Activated B cell treated with CpG ODN at 0.5 μM for 24 hours (primary cell): ENCODE data around the gene SHF. TPM values are rescaled to one million over a fixed set of nuclear protein-coding genes. Genes with fewer than 3 reads are reported as not detected.

Source experiments
- ATAC-seq: fragments of 200-7000 bp; cut with Tn5 transposase; one replicate; pipeline ENCODE4 v1.10.0; 2021; ENCODE audit warnings: low read depth, mild to moderate bottlenecking, moderate library complexity
- CTCF ChIA-PET: fragments of 350-600 bp; sonication (Branson Sonifier 250); formaldehyde crosslinking; loops from one replicate; lab custom pipeline; 2021; ENCODE audit warnings: antibody characterized with exemption; lab: Charles Lee
- POLR2A ChIA-PET: fragments of 350-600 bp; sonication (Branson Sonifier 250); formaldehyde crosslinking; loops from one replicate; lab custom pipeline; 2021; ENCODE audit warnings: antibody characterized with exemption; lab: Charles Lee
- DNase-seq: peaks from one replicate; pipeline ENCODE4 v3.0.0; 2022
- H3K27ac Mint-ChIP-seq: one replicate; pipeline ENCODE4 v1.8.0; 2020; ENCODE audit warnings: mixed read lengths
- H3K27me3 Mint-ChIP-seq: one replicate; pipeline ENCODE4 v1.8.0; 2021; ENCODE audit warnings: mixed read lengths
- H3K36me3 Mint-ChIP-seq: one replicate; pipeline ENCODE4 v1.8.0; 2021; ENCODE audit warnings: low read depth, mixed read lengths
- H3K4me1 Mint-ChIP-seq: one replicate; pipeline ENCODE4 v1.8.0; 2021; ENCODE audit warnings: mixed read lengths
- H3K4me3 Mint-ChIP-seq: one replicate; pipeline ENCODE4 v1.8.0; 2020; ENCODE audit warnings: mild to moderate bottlenecking, mixed read lengths
- H3K9me3 Mint-ChIP-seq: one replicate; pipeline ENCODE4 v1.8.0; 2020; ENCODE audit warnings: mixed read lengths
- CTCF ChIP-seq: fragments of 200-600 bp; IDR thresholded peaks from one replicate; pipeline ENCODE4 v1.8.0; 2022; ENCODE audit warnings: antibody characterized with exemption, mild to moderate bottlenecking
- intact Hi-C: fragments of 100-400 bp; cut with micrococcal nuclease; formaldehyde crosslinking; loops from one replicate; pipeline ENCODE4 v1.15.1; 2024
- total RNA-seq: library from RNA; stranded (reverse); gene quantifications from 2 replicates; pipeline ENCODE4 v1.2.3, GENCODE V29; 2022

SHF gene
- total RNA-seq, 1 donor from 2014 or later: 8.5 TPM

GRCh38 chr15:45129651-45130129 is 58.1 kb downstream of the SHF start, which contains the start of the genes DUOX1 and DUOXA1:
TSS of gene DUOX1 (plus strand) at chr15:45129994. CDS start at chr15:45131967, 1,973 bp downstream.
TSS of gene DUOXA1 (minus strand) at chr15:45129879. CDS start at chr15:45123014, 6,865 bp downstream.
- ATAC-seq (peak; percentile 80), DNase-seq (no peak)
- Mint-ChIP-seq H3K27me3 (peaks cover 73% of the 10 kb centered on the region), H3K4me3 (peak within 1 kb of the TSS; percentile 30), H3K9me3 (no peaks in the 10 kb centered on the region), H3K27ac (no peak within 1 kb of the TSS), H3K4me1 (peaks cover 9% of the 10 kb centered on the region), H3K36me3 (no peaks in the 10 kb centered on the region)
- TF ChIP-seq CTCF: no peak
- intact Hi-C loops: no loop called here
- CTCF ChIA-PET: interaction anchor here (0.7 to 1.4 kb wide), 2 partner anchors 11 to 34 kb away, joined by 3 to 8 read pairs; no protein-coding TSS in a partner anchor
- POLR2A ChIA-PET: interaction anchor here (0.5 kb wide), 1 partner anchor 149 kb away, joined by 3 read pairs; no protein-coding TSS in a partner anchor

- intact Hi-C loops: no loop called here
- TF ChIP-seq CTCF: no peak
- ChIA-PET CTCF (interaction anchor here (1.5 kb wide), 1 partner anchor 11 kb away, joined by 5 read pairs; no protein-coding TSS in a partner anchor), POLR2A (no interaction called here)
- Mint-ChIP-seq H3K27me3 (peaks cover 67% of the 10 kb centered on the region), H3K9me3 (no peaks in the 10 kb centered on the region), H3K4me3 (peak overlapping the region; percentile 30), H3K36me3 (no peaks in the 10 kb centered on the region), H3K27ac (no peak overlapping the region), H3K4me1 (peaks cover 7% of the 10 kb centered on the region)
- ATAC-seq (no peak), DNase-seq (no peak)
Observed at GRCh38 chr15:45128971-45129639, 58.7 kb downstream of the SHF start.

- ChIA-PET CTCF (interaction anchor here (0.7 to 1.9 kb wide), 15 partner anchors 8 to 487 kb away, joined by 3 to 19 read pairs (median 4); a partner anchor contains a TSS), POLR2A (interaction anchor here (0.7 to 1.1 kb wide), 2 partner anchors 75 to 153 kb away, joined by 3 to 4 read pairs; no protein-coding TSS in a partner anchor)
- no peak for TF ChIP-seq CTCF
- H3K36me3 Mint-ChIP-seq: no peaks in the 10 kb centered on the region
- H3K4me3 Mint-ChIP-seq: no peak overlapping the region
- H3K27me3 Mint-ChIP-seq: peaks cover 59% of the 10 kb centered on the region
- intact Hi-C loops: loop anchor here (1.0 to 2.0 kb wide), 3 partner anchors 273 to 488 kb away; no protein-coding TSS in a partner anchor
- peak; percentile 68 for ATAC-seq
- H3K27ac Mint-ChIP-seq: no peak overlapping the region
- no peaks in the 10 kb centered on the region for H3K9me3 Mint-ChIP-seq
- no peak for DNase-seq
- H3K4me1 Mint-ChIP-seq: peaks cover 7% of the 10 kb centered on the region
Observed at GRCh38 chr15:45126535-45127158, 61.1 kb downstream of the SHF start.

DNA sequence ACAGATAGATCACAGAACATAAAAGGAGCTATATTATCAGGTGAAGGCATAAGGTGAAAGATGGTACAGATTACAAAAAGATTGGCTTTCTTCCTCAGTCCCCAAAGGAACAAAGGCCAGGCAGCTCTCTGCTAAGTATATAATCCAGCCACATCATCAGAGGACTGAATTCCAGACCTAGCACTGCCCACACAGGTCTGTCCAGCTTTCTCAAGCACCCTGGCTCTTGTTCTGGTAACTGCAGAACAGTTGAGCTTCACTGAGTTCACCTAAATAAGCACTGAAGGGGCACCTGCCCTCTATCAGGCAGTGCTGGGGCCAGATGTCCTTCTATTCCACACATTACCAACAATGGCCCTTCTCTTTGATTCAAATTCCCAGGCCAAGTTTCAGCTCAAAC is 64.4 kb downstream of the SHF start:
- Mint-ChIP-seq H3K4me1 (peaks cover under 1% of the 10 kb centered on the region), H3K27me3 (peaks cover 57% of the 10 kb centered on the region), H3K9me3 (no peaks in the 10 kb centered on the region), H3K36me3 (no peaks in the 10 kb centered on the region), H3K27ac (no peak overlapping the region), H3K4me3 (no peak overlapping the region)
- ChIA-PET CTCF (interaction anchor here (1.4 to 1.9 kb wide), 2 partner anchors 153 to 155 kb away, joined by 4 read pairs; no protein-coding TSS in a partner anchor), POLR2A (no interaction called here)
- intact Hi-C loops: no loop called here
- TF ChIP-seq CTCF: no peak
- DNase-seq: no peak
- no peak for ATAC-seq
